Panc1 (cell line): ENCODE data around the gene TTC3. TPM values are rescaled to one million over a fixed set of nuclear protein-coding genes. Genes with fewer than 3 reads are reported as not detected.

Experiments used
- ATAC-seq: fragments of 200-7000 bp; cut with Tn5 transposase; 2 replicates; pipeline ENCODE4 v1.9.1; 2020; ENCODE audit warnings: mild to moderate bottlenecking, moderate library complexity
- BruUV-seq: library from RNA; stranded (reverse); fragments of 400-500 nt; replicated peaks from 2 replicates; lab custom pipeline; 2021; lab: Mats Ljungman, UMichigan
- CTCF ChIA-PET: fragments of 300-600 bp; sonication (Branson Sonifier 250); formaldehyde crosslinking; loops from one replicate; lab custom pipeline; 2022; ENCODE audit warnings: antibody characterized with exemption; lab: Charles Lee
- POLR2A ChIA-PET: fragments of 300-600 bp; sonication (Branson Sonifier 250); formaldehyde crosslinking; loops from one replicate; lab custom pipeline; 2022; ENCODE audit warnings: antibody characterized with exemption; lab: Charles Lee
- DNase-seq: peaks from one replicate; pipeline ENCODE4 v3.0.0-alpha.2; 2010; ENCODE audit warnings: low read depth, low spot score
- H3K27ac ChIP-seq: 2 replicates; pipeline ENCODE4 v1.5.1; 2011; ENCODE audit warnings: mild to moderate bottlenecking, low read length, inconsistent platforms
- H3K27me3 ChIP-seq: fragments of 200-500 bp; sonication (Bioruptor generic); 2 replicates; pipeline ENCODE4 v1.6.0; 2014; ENCODE audit warnings: low read length, inconsistent platforms; ENCODE audit not compliant: control insufficient read depth, insufficient read depth
- H3K36me3 ChIP-seq: fragments of 200-500 bp; sonication (Bioruptor generic); 2 replicates; pipeline ENCODE4 v1.5.1; 2014; ENCODE audit warnings: inconsistent platforms, mild to moderate bottlenecking, low read length, moderate library complexity; ENCODE audit not compliant: control insufficient read depth, insufficient read depth
- H3K4me1 ChIP-seq: 2 replicates; pipeline ENCODE4 v1.5.1; 2011; ENCODE audit warnings: inconsistent platforms, mild to moderate bottlenecking, low read length, moderate library complexity; ENCODE audit not compliant: control insufficient read depth, insufficient read depth
- H3K4me3 ChIP-seq, 2 experiments: 2 replicates each; pipeline ENCODE4 v1.5.1; 2011 to 2012; ENCODE audit warnings: low read depth in 2 of 2, low read length in 2 of 2, mild to moderate bottlenecking in 2 of 2, inconsistent platforms in 1 of 2, moderate library complexity in 1 of 2
- H3K9me3 ChIP-seq: fragments of 200-500 bp; sonication (Bioruptor generic); 2 replicates; pipeline ENCODE4 v1.5.1; 2014; ENCODE audit warnings: low read depth, mild to moderate bottlenecking, inconsistent platforms, low read length, moderate library complexity; ENCODE audit not compliant: control insufficient read depth, insufficient read depth
- POLR2AphosphoS5 ChIP-seq: IDR thresholded peaks from 2 replicates; pipeline ENCODE4 v1.6.1; 2012; ENCODE audit warnings: mild to moderate bottlenecking, low read depth, low read length, moderate library complexity
- REST ChIP-seq, 2 experiments: IDR thresholded peaks; 2 replicates each; pipeline ENCODE4 v1.6.1; 2011 to 2012; ENCODE audit warnings: low read depth in 2 of 2, control low read depth in 1 of 2, low read length in 1 of 2, mild to moderate bottlenecking in 1 of 2, moderate library complexity in 1 of 2; ENCODE audit not compliant: insufficient read depth in 1 of 2
- SIN3A ChIP-seq: IDR thresholded peaks from 2 replicates; pipeline ENCODE4 v1.6.1; 2012; ENCODE audit warnings: low read depth, mild to moderate bottlenecking, low read length, moderate library complexity, borderline replicate concordance; ENCODE audit not compliant: insufficient read depth
- TCF7L2 ChIP-seq: IDR thresholded peaks from 2 replicates; pipeline ENCODE4 v1.6.1; 2011; ENCODE audit warnings: mild to moderate bottlenecking, low read depth, low read length, inconsistent platforms
- in situ Hi-C: cut with HindIII; loops from 2 replicates; pipeline ENCODE4 v1.10.0; 2016; ENCODE audit warnings: low sequenced_read_pairs, low pct_unique_long_range_greater_than_20kb
- intact Hi-C: fragments of 100-400 bp; cut with micrococcal nuclease; formaldehyde crosslinking; loops from one replicate; pipeline ENCODE4 v1.10.0; 2022; ENCODE audit not compliant: unreplicated experiment
- total RNA-seq: library from RNA; stranded (reverse); gene quantifications from one replicate; pipeline ENCODE4 v1.2.1, GENCODE V29; 2021; ENCODE audit not compliant: unreplicated experiment
- TF ChIP-seq, protein P1 (sequence below): fragments of 450-650 bp; IDR thresholded peaks from 2 replicates; pipeline ENCODE4 v1.5.1; 2017; ENCODE audit warnings: mild to moderate bottlenecking

TTC3 gene
- total RNA-seq, 1 experiment from 2014 or later = 83.0 TPM

- POLR2A ChIA-PET = no interaction called here
- H3K4me1 ChIP-seq = peaks cover 4% of the 10 kb centered on the region
- no peaks in the 10 kb centered on the region for H3K9me3 ChIP-seq
- in situ Hi-C loops (no loop called here), intact Hi-C loops (no loop called here)
- H3K36me3 ChIP-seq = no peaks in the 10 kb centered on the region
- CTCF ChIA-PET = no interaction called here
- BruUV-seq = no TSS peak
- H3K4me3 ChIP-seq = no peak overlapping the region
- TF ChIP-seq SIN3A (no peak), REST (IDR thresholded peaks at IDR 0.05; ENCODE audit: insufficient read depth in 1 of 2, low read depth in 2 of 2, low read length in 1 of 2) (no peak), TCF7L2 (no peak), POLR2AphosphoS5 (no peak)
- TF ChIP-seq, protein P1, sequence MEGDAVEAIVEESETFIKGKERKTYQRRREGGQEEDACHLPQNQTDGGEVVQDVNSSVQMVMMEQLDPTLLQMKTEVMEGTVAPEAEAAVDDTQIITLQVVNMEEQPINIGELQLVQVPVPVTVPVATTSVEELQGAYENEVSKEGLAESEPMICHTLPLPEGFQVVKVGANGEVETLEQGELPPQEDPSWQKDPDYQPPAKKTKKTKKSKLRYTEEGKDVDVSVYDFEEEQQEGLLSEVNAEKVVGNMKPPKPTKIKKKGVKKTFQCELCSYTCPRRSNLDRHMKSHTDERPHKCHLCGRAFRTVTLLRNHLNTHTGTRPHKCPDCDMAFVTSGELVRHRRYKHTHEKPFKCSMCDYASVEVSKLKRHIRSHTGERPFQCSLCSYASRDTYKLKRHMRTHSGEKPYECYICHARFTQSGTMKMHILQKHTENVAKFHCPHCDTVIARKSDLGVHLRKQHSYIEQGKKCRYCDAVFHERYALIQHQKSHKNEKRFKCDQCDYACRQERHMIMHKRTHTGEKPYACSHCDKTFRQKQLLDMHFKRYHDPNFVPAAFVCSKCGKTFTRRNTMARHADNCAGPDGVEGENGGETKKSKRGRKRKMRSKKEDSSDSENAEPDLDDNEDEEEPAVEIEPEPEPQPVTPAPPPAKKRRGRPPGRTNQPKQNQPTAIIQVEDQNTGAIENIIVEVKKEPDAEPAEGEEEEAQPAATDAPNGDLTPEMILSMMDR = no peak
- DNase-seq = no peak
- no peaks in the 10 kb centered on the region for H3K27me3 ChIP-seq
- ATAC-seq = no peak
- no peak overlapping the region for H3K27ac ChIP-seq
Measured at GRCh38 chr21:37055271-37055855, 17.7 kb upstream of the TTC3 start.

DNA sequence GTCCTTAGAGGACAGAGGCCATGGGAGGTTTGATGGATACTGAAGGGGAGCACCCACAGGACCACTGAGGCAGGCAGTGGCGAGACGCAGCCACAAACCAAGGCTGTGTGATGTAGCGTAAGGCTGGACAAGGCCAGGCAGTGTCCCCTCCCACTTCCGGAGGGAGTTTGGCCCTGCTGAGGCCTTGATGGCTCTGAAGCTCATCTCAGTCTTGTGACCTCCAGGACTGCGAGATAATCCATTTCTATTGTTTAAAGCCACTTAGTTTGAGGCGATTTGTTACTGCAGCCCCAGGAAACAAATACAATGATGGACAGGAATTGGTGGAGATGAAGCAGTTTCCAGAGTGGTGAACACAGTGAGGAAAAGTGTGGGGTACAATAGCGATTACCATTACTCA is 15.4 kb upstream of the TTC3 start:
- BruUV-seq = no TSS peak
- peaks cover 13% of the 10 kb centered on the region for H3K4me1 ChIP-seq
- TF ChIP-seq REST (IDR thresholded peaks at IDR 0.05; ENCODE audit: insufficient read depth in 1 of 2, low read depth in 2 of 2, low read length in 1 of 2) (no peak), POLR2AphosphoS5 (no peak), SIN3A (no peak), TCF7L2 (no peak)
- TF ChIP-seq, protein P1 = no peak
- intact Hi-C loops (no loop called here), in situ Hi-C loops (no loop called here)
- DNase-seq (no peak), ATAC-seq (no peak)
- POLR2A ChIA-PET = no interaction called here
- H3K27me3 ChIP-seq = no peaks in the 10 kb centered on the region
- H3K36me3 ChIP-seq = no peaks in the 10 kb centered on the region
- CTCF ChIA-PET = no interaction called here
- H3K4me3 ChIP-seq = no peak overlapping the region
- no peak overlapping the region for H3K27ac ChIP-seq
- no peaks in the 10 kb centered on the region for H3K9me3 ChIP-seq
